Kidney (tissue), 14 donors: ENCODE measurements around the gene TLE3. TPM values are rescaled to one million over a fixed set of nuclear protein-coding genes. Genes with fewer than 3 reads are reported as not detected.

Source experiments
- DNase-seq, 5 donors: peaks; one replicate each; pipeline ENCODE4 v3.0.0-alpha.2; 2013 to 2020
- FAIRE-seq: peaks from 2 replicates; lab custom pipeline; 2012; peaks lifted over from hg19 to GRCh38; lab: Jason Lieb, UNC
- H3K27ac ChIP-seq, 2 donors: one replicate each; pipeline ENCODE4 v1.7.0; 2013; ENCODE audit warnings: low read depth in 2 of 2, low read length in 2 of 2, inconsistent platforms in 1 of 2
- H3K27me3 ChIP-seq: one replicate; pipeline ENCODE4 v1.7.1; 2013; ENCODE audit warnings: low read length, inconsistent platforms; ENCODE audit not compliant: control insufficient read depth, insufficient read depth
- H3K36me3 ChIP-seq, 3 donors: one replicate each; pipeline versions ENCODE4 v1.7.0 to v1.7.1; 2013; ENCODE audit warnings: low read length in 3 of 3, control low read depth in 1 of 3, inconsistent platforms in 1 of 3; ENCODE audit not compliant: insufficient read depth in 3 of 3, control insufficient read depth in 2 of 3
- H3K4me1 ChIP-seq, 3 donors: one replicate each; pipeline versions ENCODE4 v1.7.0 to v1.7.1; 2013; ENCODE audit warnings: low read length in 3 of 3, inconsistent platforms in 1 of 3, low read depth in 1 of 3; ENCODE audit not compliant: control insufficient read depth in 2 of 3, insufficient read depth in 2 of 3
- H3K4me3 ChIP-seq, 3 donors: one replicate each; pipeline versions ENCODE4 v1.7.0 to v1.8.1; 2013; ENCODE audit warnings: low read length in 3 of 3, control low read depth in 1 of 3, inconsistent platforms in 1 of 3
- H3K9ac ChIP-seq, 3 donors: one replicate each; pipeline versions ENCODE4 v1.7.0 to v1.7.1; 2013; ENCODE audit warnings: low read length in 3 of 3, control low read depth in 1 of 3, inconsistent platforms in 1 of 3
- H3K9me3 ChIP-seq, 3 donors: one replicate each; pipeline versions ENCODE4 v1.7.0 to v1.7.1; 2013; ENCODE audit warnings: low read length in 3 of 3, control low read depth in 1 of 3, inconsistent platforms in 1 of 3; ENCODE audit not compliant: control insufficient read depth in 2 of 3, insufficient read depth in 1 of 3
- CTCF ChIP-seq: IDR thresholded peaks from 3 replicates; pipeline ENCODE4 v1.5.1; 2012; ENCODE audit warnings: mild to moderate bottlenecking, moderate library complexity, borderline replicate concordance; ENCODE audit not compliant: insufficient read depth; ENCODE audit errors: extremely low read depth
- intact Hi-C: fragments of 100-400 bp; cut with DNase I; formaldehyde crosslinking; loops from one replicate; pipeline ENCODE4 v1.11.1; 2022
- polyA plus RNA-seq: library from polyadenylated mRNA; stranded (reverse); fragments of 350-450 nt; fragmentation: Illumina TruSeq; extraction: RNeasy Lipid Tissue Mini Kit (QIAGEN cat#74804); gene quantifications from one replicate; pipeline ENCODE4 v1.2.3, GENCODE V29; 2014; ENCODE audit warnings: low read depth, low replicate concordance; ENCODE audit not compliant: insufficient read depth
- total RNA-seq: library from RNA; stranded (reverse); fragmentation: NEBNext Ultra II Directional; extraction: Animal tissue kit (Norgen Biotek cat#: 25700); gene quantifications from one replicate; pipeline ENCODE4 v1.2.1, GENCODE V29; 2021
- donor health status: control.
- donor health status: control.
- donor health status: control.
- donor health status: control.
- donor health status: control.
- donor health status: DM: yes; HTN: yes; CAD: no.
- donor health status: Normal renal cell carcinoma (clear cell type).

The TLE3 gene
- total and polyA plus RNA-seq, 2 donors from 2014 or later = 10.3 to 71.7 TPM

- Histone ChIP-seq H3K27ac (no peak overlapping the region), H3K4me1 (peaks cover 10 to 47% (median 41%) of the 10 kb centered on the region in 3 donors), H3K4me3 (no peak overlapping the region), H3K27me3 (no peaks in the 10 kb centered on the region), H3K9ac (no peak overlapping the region), H3K9me3 (no peaks in the 10 kb centered on the region), H3K36me3 (peaks cover 12 to 38% (median 28%) of the 10 kb centered on the region in 3 donors)
- no peak for FAIRE-seq
- DNase-seq = no peak
- TF ChIP-seq CTCF = no peak
- intact Hi-C loops = no loop called here
Observed at GRCh38 chr15:70061696-70062270, 35.9 kb downstream of the TLE3 start.

GRCh38 chr15:70060993-70061305 lies 36.8 kb downstream of the TLE3 start:
- H3K9me3 ChIP-seq = no peaks in the 10 kb centered on the region
- no peak overlapping the region for H3K27ac ChIP-seq
- no peaks in the 10 kb centered on the region for H3K27me3 ChIP-seq
- TF ChIP-seq CTCF = no peak
- H3K4me1 ChIP-seq = peaks cover 10 to 47% (median 41%) of the 10 kb centered on the region in 3 donors
- peak in 4 of 5 donors; percentile 73 to 82 (median 77) for DNase-seq
- no peak for FAIRE-seq
- peaks cover 12 to 42% (median 32%) of the 10 kb centered on the region in 3 donors for H3K36me3 ChIP-seq
- no peak overlapping the region for H3K4me3 ChIP-seq
- intact Hi-C loops = no loop called here
- no peak overlapping the region for H3K9ac ChIP-seq

- intact Hi-C loops = no loop called here
- peak in 2 of 5 donors; percentile 40 to 55 for DNase-seq
- H3K9me3 ChIP-seq = no peaks in the 10 kb centered on the region
- H3K36me3 ChIP-seq = peaks cover 12 to 43% (median 33%) of the 10 kb centered on the region in 3 donors
- no peak overlapping the region for H3K27ac ChIP-seq
- peaks cover 10 to 45% (median 38%) of the 10 kb centered on the region in 3 donors for H3K4me1 ChIP-seq
- no peak for TF ChIP-seq CTCF
- H3K9ac ChIP-seq = no peak overlapping the region
- H3K27me3 ChIP-seq = no peaks in the 10 kb centered on the region
- H3K4me3 ChIP-seq = no peak overlapping the region
- FAIRE-seq = no peak
Observed at GRCh38 chr15:70060214-70060992, 37.3 kb downstream of the TLE3 start.
